Activated T-cell treated with anti-CD3 and anti-CD28 coated beads, Interleukin-2, amount 50 U/mL, for 48 hours (primary cell): ENCODE data around the gene KIF26B.
"Not testable (repeated sequence)": the region's sequence is repeated elsewhere in the genome, so short reads cannot be mapped to it uniquely, and the experiment has no call there.

ENCODE experiments used
- DNase-seq, 2 experiments: peaks; one replicate each; pipeline ENCODE4 v3.0.0-alpha.2; 2020

The KIF26B gene

DNA sequence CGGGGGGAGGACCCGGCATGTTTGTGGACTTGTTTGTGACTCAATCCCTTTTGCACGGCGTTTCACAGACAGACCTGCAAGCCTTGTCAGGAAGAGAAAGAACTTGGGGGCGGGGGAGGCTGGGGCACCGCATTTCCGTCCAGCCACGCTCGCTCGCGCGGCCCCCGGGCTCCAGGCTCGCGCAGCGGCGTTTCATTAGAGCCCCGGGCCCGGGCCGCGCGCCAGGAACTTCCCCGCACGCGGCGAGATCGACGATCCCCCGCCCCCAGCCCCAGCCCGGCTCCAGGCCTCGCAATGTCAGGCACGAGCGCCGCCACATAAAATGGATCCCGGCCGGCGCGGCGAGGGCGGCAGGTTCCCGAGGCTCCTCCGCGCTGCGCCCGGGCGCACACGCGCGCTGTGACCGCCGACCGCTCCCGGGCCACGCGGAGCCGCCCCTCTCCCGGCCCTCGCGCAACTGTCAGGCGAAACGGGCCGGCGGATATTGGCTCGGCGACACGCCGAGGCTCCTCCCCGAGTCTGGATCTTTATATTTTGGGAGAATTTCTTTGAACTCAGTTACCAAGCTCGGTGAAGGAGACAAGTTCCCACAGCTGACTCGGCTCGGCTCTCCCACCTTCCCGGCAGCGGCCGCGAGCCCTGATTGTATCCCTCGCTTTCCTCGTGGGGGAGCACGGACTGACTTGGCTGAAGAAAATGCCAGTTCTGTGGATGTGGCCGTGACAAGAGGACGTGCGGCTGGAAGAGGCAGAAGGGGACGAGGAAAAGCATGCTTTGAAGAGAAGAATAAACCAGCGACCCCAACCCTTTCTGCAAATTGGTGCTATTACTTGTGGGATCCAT, at the start of gene KIF26B:
Gene KIF26B, plus strand, starts transcription at position 557 of the 843 bp plus-strand sequence. CDS start 440 bp downstream, outside the sequence.
- peak; percentile 49 to 57 for DNase-seq

DNA sequence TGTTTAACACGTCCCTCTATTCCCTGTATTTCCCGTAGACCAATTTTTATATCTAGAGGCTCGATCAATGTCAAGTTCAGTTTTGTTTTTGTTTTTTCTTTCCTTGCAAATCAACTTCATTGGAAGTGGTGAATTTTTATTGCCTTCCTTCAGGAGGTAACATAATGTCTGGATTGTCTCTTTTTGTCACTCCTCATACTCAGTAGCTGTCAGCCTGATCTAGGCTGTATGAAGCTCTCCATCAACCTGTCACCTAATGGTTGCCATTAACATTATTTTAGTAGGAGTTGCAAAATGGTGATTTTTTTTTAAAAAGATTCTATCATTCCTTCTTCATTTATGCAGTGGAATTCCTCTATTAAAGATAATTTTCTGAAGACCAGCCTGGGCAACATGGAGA, 49.7 kb upstream of the KIF26B start:
- no peak for DNase-seq

- no peak for DNase-seq
Observed at GRCh38 chr1:245105815-245106410, 48.9 kb upstream of the KIF26B start.

GRCh38 chr1:245107776-245108114, 47.0 kb upstream of the KIF26B start:
- DNase-seq = no peak

- DNase-seq = no peak
Observed at GRCh38 chr1:245108246-245108645, 46.5 kb upstream of the KIF26B start.

- no peak for DNase-seq
Observed at GRCh38 chr1:245108909-245109308, 45.9 kb upstream of the KIF26B start.

GRCh38 chr1:245110406-245110805, 44.4 kb upstream of the KIF26B start:
- DNase-seq = no peak

- DNase-seq = no peak
Observed at GRCh38 chr1:245111073-245111472, 43.7 kb upstream of the KIF26B start.

DNA sequence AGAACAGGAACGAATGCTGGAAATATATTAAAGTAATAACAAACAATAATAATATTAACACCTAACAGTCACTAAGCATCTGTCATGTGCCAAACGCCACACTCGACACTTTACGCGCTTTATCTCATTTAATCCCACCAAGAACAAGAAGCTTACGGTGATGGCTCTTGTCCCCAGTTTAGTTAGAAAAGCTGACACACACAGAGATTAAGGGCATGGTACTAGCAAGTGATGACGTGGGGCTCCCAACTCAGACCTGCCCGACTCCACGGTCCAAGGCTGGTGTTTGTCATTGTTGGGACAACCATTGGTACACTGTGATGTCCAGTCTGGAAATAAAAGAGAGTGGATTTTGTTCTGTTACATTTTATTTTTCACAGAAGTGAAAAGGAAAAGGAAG, 41.1 kb upstream of the KIF26B start:
- DNase-seq = no peak

- no peak for DNase-seq
Observed at GRCh38 chr1:245116131-245116530, 38.7 kb upstream of the KIF26B start.

DNA sequence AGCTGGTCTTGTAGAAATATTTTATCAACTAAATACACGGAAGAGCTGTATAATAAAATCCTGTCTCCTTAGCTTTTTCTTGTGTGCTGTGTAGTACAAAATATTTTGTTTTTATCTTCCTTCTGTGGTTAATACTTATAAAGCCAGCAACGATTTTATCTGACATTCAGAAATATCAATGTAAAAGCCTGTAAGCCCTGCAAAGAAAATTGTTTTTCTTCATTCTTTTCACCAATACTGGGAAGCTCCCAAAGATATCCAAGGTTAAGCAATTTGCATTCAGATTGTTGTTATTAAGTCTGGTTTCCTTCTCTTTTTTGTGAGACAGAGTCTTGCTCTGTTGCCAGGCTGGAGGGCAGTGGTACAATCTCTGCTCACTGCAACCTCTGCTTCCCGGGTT, 38.0 kb upstream of the KIF26B start:
- no peak for DNase-seq

DNA sequence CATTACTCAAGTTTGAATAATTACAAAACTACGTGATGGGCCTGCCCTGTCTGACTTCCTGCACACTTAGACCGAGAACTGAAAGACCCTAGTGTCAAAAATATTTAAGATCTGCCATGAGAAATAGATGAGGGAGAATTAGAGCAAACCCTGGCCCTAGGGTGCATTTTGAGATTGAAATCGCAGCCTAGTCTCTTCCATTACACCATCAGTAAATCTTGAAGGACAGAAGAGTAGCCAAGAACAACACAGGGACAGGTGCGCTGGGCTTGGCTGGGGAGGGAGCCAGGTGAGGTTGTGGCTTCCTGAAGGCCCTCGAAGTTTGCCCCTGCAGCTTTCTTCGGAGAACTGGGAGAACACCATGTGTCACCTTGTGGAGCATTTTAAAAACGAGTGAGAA, 36.7 kb upstream of the KIF26B start:
- DNase-seq = no peak

GRCh38 chr1:245118806-245119205, 36.0 kb upstream of the KIF26B start:
- no peak for DNase-seq

DNA sequence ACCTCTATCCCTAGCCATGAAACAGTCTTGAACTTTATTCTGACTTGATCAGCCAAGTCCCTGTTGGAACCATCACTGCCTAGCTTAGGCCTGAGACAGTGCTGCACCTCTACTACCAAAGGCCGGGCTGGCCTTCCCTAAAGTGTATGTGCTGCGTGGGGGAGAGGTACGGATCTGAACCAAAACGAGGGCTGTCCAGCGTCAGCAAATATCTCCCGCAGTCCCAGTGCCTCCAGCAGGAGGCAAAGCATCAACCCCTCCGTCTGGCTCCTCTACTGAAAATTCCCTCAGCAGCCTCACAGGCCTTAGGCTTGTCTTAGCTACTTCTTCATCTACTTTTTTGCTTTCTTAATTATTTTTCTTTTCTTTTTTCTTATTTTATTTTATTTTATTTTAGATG, 33.3 kb upstream of the KIF26B start:
- DNase-seq = no peak

- DNase-seq = no peak
Observed at GRCh38 chr1:245124241-245124640, 30.5 kb upstream of the KIF26B start.

DNA sequence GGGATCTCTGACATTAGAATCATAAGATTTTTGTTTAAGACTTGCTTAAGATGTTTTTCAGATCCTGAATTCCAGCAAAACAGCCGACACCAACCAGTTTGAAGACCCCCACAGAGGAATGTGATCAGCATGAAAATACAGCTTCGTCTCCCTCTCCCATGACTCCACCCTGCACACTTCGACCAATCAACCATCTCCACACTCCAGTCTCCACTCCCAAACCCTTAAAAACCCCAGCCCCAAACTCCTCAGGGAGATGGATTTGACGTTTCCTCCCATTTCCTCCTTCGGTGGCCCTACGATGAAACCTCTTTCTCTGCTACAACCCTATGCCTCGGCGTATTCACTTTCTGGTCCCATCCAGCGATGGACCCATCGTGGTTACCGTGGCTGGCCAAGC, 30.1 kb upstream of the KIF26B start:
- DNase-seq = no peak

DNA sequence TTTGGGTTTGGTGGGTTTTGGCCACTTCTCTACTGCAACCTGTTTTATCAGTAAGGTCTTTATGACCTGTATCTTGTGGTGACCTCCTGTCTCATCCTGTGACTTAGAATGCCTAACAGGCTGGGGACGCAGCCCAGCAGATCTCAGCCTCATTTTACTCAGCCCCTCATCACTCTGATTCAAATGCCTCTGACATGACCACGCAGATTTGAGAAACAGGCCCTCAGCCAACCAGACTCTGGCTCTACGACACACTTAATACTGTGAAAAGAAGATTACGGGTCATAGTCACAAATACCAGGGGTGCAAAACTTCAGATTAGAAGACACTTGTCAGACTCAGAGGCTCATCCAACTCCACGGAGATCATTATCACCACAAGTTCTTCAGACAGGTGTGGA, 28.3 kb upstream of the KIF26B start:
- no peak for DNase-seq

DNA sequence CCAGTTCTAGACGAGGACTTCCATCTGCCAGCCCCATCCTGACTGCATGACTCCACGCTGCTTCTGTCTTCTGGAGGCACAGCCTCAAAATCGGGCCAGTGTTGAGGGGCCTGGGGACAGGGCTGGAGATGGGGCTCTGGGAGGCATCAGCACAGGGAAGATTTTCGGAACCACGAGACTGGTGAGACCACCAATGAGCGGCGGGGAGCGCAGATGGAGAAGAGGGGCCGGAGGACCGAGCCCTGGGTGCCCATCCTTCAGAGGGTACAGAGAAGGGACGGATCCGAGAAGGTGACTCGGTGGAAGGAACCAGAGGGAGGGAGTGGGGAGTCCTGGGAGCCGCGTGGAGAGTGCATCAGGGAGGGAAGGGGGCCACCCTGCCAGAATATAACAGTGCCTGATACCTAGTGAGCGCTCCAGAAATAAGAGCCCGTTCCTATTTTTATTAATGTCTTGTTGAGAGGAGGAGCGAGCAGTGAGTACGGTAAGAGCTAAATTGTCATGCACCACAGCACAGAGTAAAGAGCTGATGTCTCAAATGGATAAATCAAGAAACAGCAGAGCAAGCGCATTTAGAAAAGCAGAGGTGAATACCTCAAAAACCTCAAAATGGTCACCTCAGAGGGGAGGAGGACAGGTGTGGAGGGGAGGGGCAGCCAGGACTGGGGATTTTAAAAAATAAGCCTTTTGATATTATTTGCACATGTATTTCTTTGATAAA, 26.2 kb upstream of the KIF26B start:
- DNase-seq = no peak

DNA sequence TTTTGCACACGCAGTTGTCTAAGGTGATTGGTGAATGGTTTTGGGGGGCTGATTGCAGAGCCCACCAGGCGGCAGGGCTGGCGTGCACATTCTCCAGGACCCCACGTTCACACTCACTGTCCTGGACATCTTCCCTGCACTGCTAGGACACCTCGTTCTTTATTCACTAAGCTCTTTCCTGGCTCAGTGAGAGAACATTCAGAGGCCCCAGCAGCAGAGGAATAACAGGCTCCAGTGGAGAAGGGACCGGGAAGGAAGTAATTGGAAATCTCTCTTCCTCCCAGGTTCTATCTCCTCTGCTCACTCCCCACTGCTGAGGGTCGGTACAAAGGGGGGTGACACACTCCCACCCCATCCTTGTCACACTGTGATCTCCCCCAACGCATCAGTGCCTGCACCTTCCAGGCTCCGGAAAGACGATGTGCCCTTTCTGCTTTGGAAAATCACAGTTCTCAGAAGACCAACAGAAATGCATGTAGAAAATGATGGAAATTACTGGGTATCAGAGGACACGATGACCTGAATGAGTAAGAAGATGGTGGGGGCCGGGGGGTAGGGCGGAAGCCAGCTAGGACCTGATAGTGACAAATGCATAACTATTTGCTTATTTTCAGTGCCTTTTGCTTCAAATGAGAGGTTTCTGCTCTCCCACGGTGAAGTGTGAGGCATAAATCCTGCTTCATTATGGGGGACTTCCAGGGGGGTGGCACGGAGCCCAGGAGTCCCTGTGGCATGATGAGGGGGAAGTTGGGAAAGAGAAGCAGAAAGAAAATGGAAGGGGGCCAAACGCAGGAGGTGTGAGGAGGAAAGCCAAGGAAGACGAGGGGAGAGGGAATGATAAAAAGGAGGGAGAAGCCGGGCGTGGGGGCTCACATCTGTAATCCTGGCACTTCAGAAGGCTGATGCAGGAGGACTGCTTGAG, 25.2 kb upstream of the KIF26B start:
- DNase-seq = no peak

DNA sequence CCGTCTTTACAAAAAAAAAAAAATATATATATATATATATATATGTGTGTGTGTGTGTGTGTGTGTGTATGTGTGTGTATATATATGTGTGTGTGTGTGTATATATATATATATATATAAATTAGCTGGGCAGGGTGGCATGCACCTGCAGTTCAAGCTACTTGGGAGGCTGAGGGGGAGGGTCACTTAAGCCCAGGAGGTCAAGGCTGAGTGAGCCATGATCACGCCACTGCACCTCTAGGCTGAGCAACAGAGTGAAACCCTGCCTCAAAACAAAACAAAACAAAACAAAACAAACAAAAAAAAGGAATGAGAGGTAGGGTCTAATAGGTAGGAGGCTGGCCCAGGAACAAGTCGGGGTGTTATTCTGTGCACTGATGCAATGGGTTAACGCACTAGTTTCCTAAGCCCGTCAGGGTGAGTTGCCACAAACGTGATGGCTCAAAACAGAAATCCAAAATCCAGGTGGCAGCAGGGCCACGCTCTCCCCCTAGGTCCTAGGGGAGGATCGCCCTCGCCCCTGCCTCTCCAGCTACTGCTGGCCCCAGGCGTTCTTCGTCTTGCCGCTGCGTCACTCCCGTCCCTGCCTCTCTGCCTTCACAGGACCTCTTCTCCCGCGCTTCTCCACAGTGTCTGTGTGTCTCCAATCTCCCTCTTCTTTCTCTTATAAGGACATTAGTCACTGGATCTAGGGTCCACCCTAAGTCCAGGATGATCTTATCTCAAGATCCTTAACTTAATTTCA, 24.3 kb upstream of the KIF26B start:
- not testable (repeated sequence) for DNase-seq

- DNase-seq = no peak
Observed at GRCh38 chr1:245131026-245131393, 23.8 kb upstream of the KIF26B start.

- DNase-seq = no peak
Observed at GRCh38 chr1:245132771-245133170, 22.0 kb upstream of the KIF26B start.
